CD14-positive monocyte (primary cell): Measurements from ENCODE around the gene FOXD1. TPM values are rescaled to one million over a fixed set of nuclear protein-coding genes. Genes with fewer than 3 reads are reported as not detected.

Experiments used
- DNase-seq, 3 donors: peaks; one replicate each; pipeline ENCODE4 v3.0.0-alpha.2; 2011 to 2022
- H2AFZ ChIP-seq: 2 replicates; pipeline ENCODE4 v1.6.0; 2012; ENCODE audit warnings: mild to moderate bottlenecking, low read depth, low read length, inconsistent platforms; ENCODE audit not compliant: insufficient read depth, poor library complexity, severe bottlenecking
- H3K27ac ChIP-seq, 2 donors: 1 replicate in 1 of 2; 2 replicates in 1 of 2; pipeline ENCODE4 v1.5.1; 2012 to 2013; ENCODE audit warnings: low read length in 2 of 2, control low read depth in 1 of 2, inconsistent platforms in 1 of 2, low read depth in 1 of 2, mild to moderate bottlenecking in 1 of 2
- H3K27me3 ChIP-seq, 2 donors: one replicate each; pipeline versions ENCODE4 v1.6.0 to v1.6.1; 2011 to 2013; ENCODE audit warnings: low read length in 2 of 2; ENCODE audit not compliant: control insufficient read depth in 2 of 2, insufficient read depth in 2 of 2
- H3K36me3 ChIP-seq, 2 donors: replicated peaks in 1 of 2; 1 replicate in 1 of 2; 2 replicates in 1 of 2; pipeline versions ENCODE4 v1.5.1 to v1.6.1; 2012 to 2013; ENCODE audit warnings: low read length in 2 of 2, control low read depth in 1 of 2, inconsistent platforms in 1 of 2, mild to moderate bottlenecking in 1 of 2; ENCODE audit not compliant: insufficient read depth in 2 of 2, control insufficient read depth in 1 of 2
- H3K4me1 ChIP-seq, 2 donors: 1 replicate in 1 of 2; 2 replicates in 1 of 2; pipeline versions ENCODE4 v1.5.1 to v1.6.1; 2012 to 2013; ENCODE audit warnings: low read length in 2 of 2, control low read depth in 1 of 2, inconsistent platforms in 1 of 2, mild to moderate bottlenecking in 1 of 2, moderate library complexity in 1 of 2; ENCODE audit not compliant: insufficient read depth in 2 of 2, control insufficient read depth in 1 of 2
- H3K4me2 ChIP-seq: replicated peaks from 2 replicates; pipeline ENCODE3; 2012; ENCODE audit warnings: low read length, moderate library complexity, mild to moderate bottlenecking; ENCODE audit not compliant: poor library complexity, severe bottlenecking; ENCODE audit errors: extremely low read depth
- H3K4me3 ChIP-seq, 3 experiments: fragments of 200-600 bp in 1 of 3; sonication (generic) in 1 of 3; replicated peaks in 1 of 3; 1 replicate in 2 of 3; 2 replicates in 1 of 3; pipeline ENCODE4 v1.5.1; 2011 to 2013; ENCODE audit warnings: low read length in 3 of 3, mild to moderate bottlenecking in 3 of 3, control low read depth in 2 of 3, low read depth in 2 of 3, inconsistent platforms in 1 of 3, moderate library complexity in 1 of 3
- H3K79me2 ChIP-seq: 2 replicates; pipeline ENCODE4 v1.6.0; 2012; ENCODE audit warnings: mild to moderate bottlenecking, control low read depth, inconsistent platforms, low read length, moderate library complexity; ENCODE audit not compliant: insufficient read depth
- H3K9ac ChIP-seq: 2 replicates; pipeline ENCODE4 v1.6.0; 2017; ENCODE audit warnings: low read length, mild to moderate bottlenecking; ENCODE audit not compliant: insufficient read depth, poor library complexity, severe bottlenecking
- H3K9me3 ChIP-seq, 2 donors: replicated peaks in 1 of 2; 1 replicate in 1 of 2; 2 replicates in 1 of 2; pipeline versions ENCODE4 v1.5.1 to v1.6.1; 2012 to 2013; ENCODE audit warnings: low read length in 2 of 2, control low read depth in 1 of 2; ENCODE audit not compliant: control insufficient read depth in 1 of 2, insufficient read depth in 1 of 2
- H4K20me1 ChIP-seq: 2 replicates; pipeline ENCODE4 v1.6.0; 2012; ENCODE audit warnings: mild to moderate bottlenecking, low read length, control low read depth, moderate library complexity; ENCODE audit not compliant: insufficient read depth
- H3K27ac Mint-ChIP-seq, 7 donors: one replicate each; pipeline ENCODE4 v1.8.0; 2020; ENCODE audit warnings: mild to moderate bottlenecking in 7 of 7, mixed read lengths in 7 of 7, moderate library complexity in 6 of 7, inconsistent platforms in 2 of 7
- H3K27me3 Mint-ChIP-seq, 3 donors: one replicate each; pipeline ENCODE4 v1.8.0; 2021 to 2022; ENCODE audit warnings: low read depth in 3 of 3, mild to moderate bottlenecking in 3 of 3, mixed read lengths in 3 of 3, moderate library complexity in 3 of 3, inconsistent platforms in 1 of 3
- H3K36me3 Mint-ChIP-seq, 2 donors: one replicate each; pipeline ENCODE4 v1.8.0; 2020; ENCODE audit warnings: mixed read lengths in 2 of 2, inconsistent platforms in 1 of 2, mild to moderate bottlenecking in 1 of 2
- H3K4me1 Mint-ChIP-seq: one replicate; pipeline ENCODE4 v1.8.0; 2020; ENCODE audit warnings: mild to moderate bottlenecking, mixed read lengths
- H3K4me3 Mint-ChIP-seq, 2 donors: one replicate each; pipeline ENCODE4 v1.8.0; 2020; ENCODE audit warnings: mild to moderate bottlenecking in 2 of 2, mixed read lengths in 2 of 2, moderate library complexity in 1 of 2
- H3K9me3 Mint-ChIP-seq, 7 donors: one replicate each; pipeline ENCODE4 v1.8.0; 2020 to 2022; ENCODE audit warnings: mixed read lengths in 7 of 7, mild to moderate bottlenecking in 6 of 7, moderate library complexity in 6 of 7, inconsistent platforms in 2 of 7
- WGBS: methylation state at CpG from one replicate; pipeline ENCODE4 v1.1.5; 2013; ENCODE audit warnings: missing lambda C conversion rate; ENCODE audit not compliant: insufficient coverage; 5-methylcytosine and 5-hydroxymethylcytosine counted together
- intact Hi-C, 2 donors: fragments of 100-400 bp; cut with micrococcal nuclease; formaldehyde crosslinking; loops; one replicate each; pipeline versions ENCODE4 v1.15.0 to v1.15.1; 2023
- polyA plus RNA-seq, 3 donors: library from polyadenylated mRNA; depleted of rRNA in 1 of 3; unstranded in 2 of 3; stranded (reverse) in 1 of 3; fragments of 300-500 nt in 2 of 3; fragments of >200 nt in 1 of 3; fragmentation: Illumina TruSeq in 2 of 3; gene quantifications; 1 replicate in 2 of 3; 2 replicates in 1 of 3; pipeline ENCODE4 v1.2.3, GENCODE V29; 2012 to 2021
- TF ChIP-seq, protein P1 (sequence below): fragments of 200-600 bp; IDR thresholded peaks from one replicate; pipeline ENCODE4 v1.8.0; 2022; ENCODE audit warnings: antibody characterized with exemption, mild to moderate bottlenecking

FOXD1 gene
- polyA plus RNA-seq, 3 donors, result 0.04 TPM; not detected in 2

DNA sequence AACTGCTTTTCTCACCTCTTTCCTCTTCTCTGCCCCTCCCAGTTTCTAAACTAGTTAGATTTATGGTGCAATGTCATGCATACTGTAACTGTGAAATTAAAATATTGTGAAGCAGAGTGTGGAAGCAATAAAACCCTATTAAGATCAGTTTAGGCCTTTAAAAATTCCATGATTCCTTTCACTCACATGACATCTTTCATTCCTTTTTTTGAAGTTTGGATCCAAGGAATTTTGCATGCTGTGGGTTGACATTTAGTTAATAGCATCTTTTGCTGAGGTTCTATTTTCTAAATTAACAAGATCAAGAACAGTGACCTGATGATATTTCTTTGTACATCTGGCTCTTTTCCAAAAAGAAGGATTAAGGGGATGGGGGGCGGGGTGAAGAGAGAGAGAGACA lies 13.7 kb downstream of the FOXD1 start:
- Histone ChIP-seq H3K79me2 (no peaks in the 10 kb centered on the region), H3K4me2 (no peak overlapping the region)
- WGBS, result no CpG with 5 or more reads among the region's 1 CpG

DNA sequence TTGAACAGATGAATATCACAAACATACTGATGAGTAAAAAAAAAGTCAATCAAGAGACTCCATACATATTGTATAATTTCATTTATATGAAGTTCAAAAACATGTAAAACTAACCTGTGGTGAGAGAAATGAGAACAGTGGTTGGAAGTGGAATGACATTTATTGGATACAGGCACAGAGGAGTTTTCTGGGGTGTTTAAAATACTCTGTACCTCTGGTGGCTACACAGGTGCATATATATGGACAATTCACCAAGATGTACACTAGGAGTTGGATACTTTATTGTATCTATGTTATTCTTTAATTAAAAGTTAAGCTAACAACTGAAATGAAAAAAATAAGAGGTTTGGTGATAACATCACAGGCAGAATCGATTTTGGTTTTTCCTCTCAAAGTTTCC lies 14.1 kb downstream of the FOXD1 start:
- Histone ChIP-seq H3K36me3 (no peaks in the 10 kb centered on the region), H2AFZ (no peak overlapping the region), H3K9ac (no peak overlapping the region), H3K4me2 (no peak overlapping the region), H3K9me3 (peaks cover 0 to 37% of the 10 kb centered on the region in 2 donors), H3K79me2 (no peaks in the 10 kb centered on the region), H3K27ac (no peak overlapping the region), H4K20me1 (no peaks in the 10 kb centered on the region), H3K4me3 (no peak overlapping the region), H3K4me1 (peaks cover 2 to 16% of the 10 kb centered on the region in 2 donors), H3K27me3 (peaks cover 82 to 90% of the 10 kb centered on the region in 2 donors)
- Mint-ChIP-seq H3K4me3 (peak overlapping the region in 1 of 2 donors; percentile 64), H3K4me1 (peaks cover 11% of the 10 kb centered on the region), H3K27me3 (peaks cover 80 to 88% (median 80%) of the 10 kb centered on the region in 3 donors), H3K9me3 (peaks cover 0 to 11% (median 5%) of the 10 kb centered on the region in 7 donors), H3K27ac (no peak overlapping the region), H3K36me3 (no peaks in the 10 kb centered on the region)
- no CpG with 5 or more reads among the region's 1 CpG for WGBS
- TF ChIP-seq, protein P1, sequence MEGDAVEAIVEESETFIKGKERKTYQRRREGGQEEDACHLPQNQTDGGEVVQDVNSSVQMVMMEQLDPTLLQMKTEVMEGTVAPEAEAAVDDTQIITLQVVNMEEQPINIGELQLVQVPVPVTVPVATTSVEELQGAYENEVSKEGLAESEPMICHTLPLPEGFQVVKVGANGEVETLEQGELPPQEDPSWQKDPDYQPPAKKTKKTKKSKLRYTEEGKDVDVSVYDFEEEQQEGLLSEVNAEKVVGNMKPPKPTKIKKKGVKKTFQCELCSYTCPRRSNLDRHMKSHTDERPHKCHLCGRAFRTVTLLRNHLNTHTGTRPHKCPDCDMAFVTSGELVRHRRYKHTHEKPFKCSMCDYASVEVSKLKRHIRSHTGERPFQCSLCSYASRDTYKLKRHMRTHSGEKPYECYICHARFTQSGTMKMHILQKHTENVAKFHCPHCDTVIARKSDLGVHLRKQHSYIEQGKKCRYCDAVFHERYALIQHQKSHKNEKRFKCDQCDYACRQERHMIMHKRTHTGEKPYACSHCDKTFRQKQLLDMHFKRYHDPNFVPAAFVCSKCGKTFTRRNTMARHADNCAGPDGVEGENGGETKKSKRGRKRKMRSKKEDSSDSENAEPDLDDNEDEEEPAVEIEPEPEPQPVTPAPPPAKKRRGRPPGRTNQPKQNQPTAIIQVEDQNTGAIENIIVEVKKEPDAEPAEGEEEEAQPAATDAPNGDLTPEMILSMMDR, result no peak
- DNase-seq, result no peak
- intact Hi-C loops, result no loop called here

More for the DNA sequence above, 13.7 kb downstream of the FOXD1 start:
- no peak overlapping the region for H3K27ac ChIP-seq
- peaks cover 2 to 16% of the 10 kb centered on the region in 2 donors for H3K4me1 ChIP-seq
- peaks cover 0 to 41% of the 10 kb centered on the region in 2 donors for H3K9me3 ChIP-seq
- peaks cover 81 to 91% (median 84%) of the 10 kb centered on the region in 3 donors for H3K27me3 Mint-ChIP-seq
- TF ChIP-seq, protein P1, result no peak
- H2AFZ ChIP-seq, result no peak overlapping the region
- intact Hi-C loops, result no loop called here
- H3K4me3 Mint-ChIP-seq, result peak overlapping the region in 1 of 2 donors; percentile 64
- peaks cover 11% of the 10 kb centered on the region for H3K4me1 Mint-ChIP-seq
- no peaks in the 10 kb centered on the region for H3K36me3 ChIP-seq
- H3K9ac ChIP-seq, result no peak overlapping the region
- H4K20me1 ChIP-seq, result no peaks in the 10 kb centered on the region
- H3K27me3 ChIP-seq, result peaks cover 82 to 90% of the 10 kb centered on the region in 2 donors
- peaks cover 0 to 12% (median 7%) of the 10 kb centered on the region in 7 donors for H3K9me3 Mint-ChIP-seq
- no peaks in the 10 kb centered on the region for H3K36me3 Mint-ChIP-seq
- no peak overlapping the region for H3K27ac Mint-ChIP-seq
- no peak for DNase-seq
- H3K4me3 ChIP-seq, result no peak overlapping the region
